GM23338 (cell line): ENCODE results near the gene OCEL1. TPM values are rescaled to one million over a fixed set of nuclear protein-coding genes. Genes with fewer than 3 reads are reported as not detected.

Experiments
- ATAC-seq: fragments of 200-7000 bp; cut with Tn5 transposase; 3 replicates; pipeline ENCODE4 v1.9.1; 2020
- DNase-seq: peaks from one replicate; pipeline ENCODE4 v3.0.0-alpha.2; 2015; ENCODE audit warnings: low spot score
- H2AFZ ChIP-seq: fragments of 200-600 bp; sonication (generic); 2 replicates; pipeline ENCODE4 v1.8.0; 2016; ENCODE audit warnings: antibody characterized with exemption, mild to moderate bottlenecking, moderate library complexity
- H3F3A ChIP-seq: fragments of 200-600 bp; sonication (generic); replicated peaks from 2 replicates; pipeline ENCODE4 v1.8.0; 2017; ENCODE audit warnings: antibody characterized with exemption, mixed run types, low read depth
- H3K27ac ChIP-seq: fragments of 200-600 bp; sonication (generic); 2 replicates; pipeline ENCODE4 v1.6.1; 2016; ENCODE audit warnings: low read depth
- H3K27me3 ChIP-seq: fragments of 200-600 bp; sonication (generic); 2 replicates; pipeline ENCODE4 v1.8.0; 2016; ENCODE audit warnings: mild to moderate bottlenecking, mixed run types, moderate library complexity; ENCODE audit not compliant: insufficient read depth
- H3K36me3 ChIP-seq: fragments of 200-600 bp; sonication (generic); 2 replicates; pipeline ENCODE4 v1.8.0; 2016; ENCODE audit warnings: mild to moderate bottlenecking; ENCODE audit not compliant: insufficient read depth
- H3K4me1 ChIP-seq: fragments of 200-600 bp; sonication (generic); 2 replicates; pipeline ENCODE4 v1.8.0; 2016; ENCODE audit warnings: mild to moderate bottlenecking, moderate library complexity; ENCODE audit not compliant: insufficient read depth
- H3K4me2 ChIP-seq: fragments of 200-600 bp; sonication (generic); 2 replicates; pipeline ENCODE4 v1.7.1; 2017; ENCODE audit warnings: mixed run types
- H3K4me3 ChIP-seq: fragments of 200-600 bp; sonication (generic); 2 replicates; pipeline ENCODE4 v1.6.1; 2016; ENCODE audit warnings: mixed run types
- H3K79me2 ChIP-seq: fragments of 200-600 bp; sonication (generic); replicated peaks from 2 replicates; pipeline ENCODE4 v1.8.0; 2017; ENCODE audit warnings: mild to moderate bottlenecking; ENCODE audit not compliant: insufficient read depth
- H3K9me2 ChIP-seq: fragments of 200-600 bp; sonication (generic); 2 replicates; pipeline ENCODE4 v1.8.0; 2017; ENCODE audit not compliant: insufficient read depth
- H4K20me1 ChIP-seq: fragments of 200-600 bp; sonication (generic); replicated peaks from 2 replicates; pipeline ENCODE4 v1.8.0; 2017; ENCODE audit warnings: mild to moderate bottlenecking; ENCODE audit not compliant: insufficient read depth
- H3K27ac Mint-ChIP-seq: 2 replicates; pipeline ENCODE4 v1.8.0; 2020; ENCODE audit warnings: inconsistent platforms, mild to moderate bottlenecking, moderate library complexity, mixed read lengths
- H3K27me3 Mint-ChIP-seq: 3 replicates; pipeline ENCODE4 v1.8.0; 2022; ENCODE audit warnings: low read depth, mild to moderate bottlenecking, moderate library complexity, mixed read lengths, inconsistent platforms; ENCODE audit not compliant: insufficient read depth, poor library complexity
- H3K36me3 Mint-ChIP-seq: 3 replicates; pipeline ENCODE4 v1.8.0; 2021; ENCODE audit warnings: low read depth, mild to moderate bottlenecking, inconsistent platforms, moderate library complexity, mixed read lengths
- H3K4me1 Mint-ChIP-seq: 3 replicates; pipeline ENCODE4 v1.8.0; 2020; ENCODE audit warnings: mild to moderate bottlenecking, inconsistent platforms, mixed read lengths
- H3K4me3 Mint-ChIP-seq: 3 replicates; pipeline ENCODE4 v1.8.0; 2021; ENCODE audit warnings: moderate library complexity, mild to moderate bottlenecking, inconsistent platforms, mixed read lengths
- H3K9me3 Mint-ChIP-seq: 3 replicates; pipeline ENCODE4 v1.8.0; 2020; ENCODE audit warnings: moderate library complexity, mild to moderate bottlenecking, inconsistent platforms, mixed read lengths
- EZH2 ChIP-seq: fragments of 200-600 bp; sonication (generic); IDR thresholded peaks from one replicate; pipeline ENCODE4 v1.8.0; 2017; ENCODE audit warnings: antibody characterized with exemption, mild to moderate bottlenecking, low read depth; ENCODE audit not compliant: unreplicated experiment
- NANOG ChIP-seq: IDR thresholded peaks from 2 replicates; pipeline ENCODE4 v1.6.1; 2016; ENCODE audit warnings: antibody characterized with exemption, borderline replicate concordance
- ZNF114 ChIP-seq: fragments of 250-450 bp; sonication (Bioruptor Pico); IDR thresholded peaks from 2 replicates; pipeline ENCODE4 v1.5.0; 2020; ENCODE audit warnings: mild to moderate bottlenecking, moderate library complexity
- polyA plus RNA-seq: library from polyadenylated mRNA; unstranded; fragments of >200 nt; fragmentation: Nextera tagmentation; extraction: Ambion mirVana; gene quantifications from 2 replicates; pipeline ENCODE4 v1.2.1, GENCODE V29; 2016
- total RNA-seq: library from RNA; depleted of rRNA; stranded (reverse); fragments of >200 nt; shearing (Covaris generic); gene quantifications from 2 replicates; pipeline ENCODE4 v1.2.3, GENCODE V29; 2014
- TF ChIP-seq, protein P1 (sequence below): fragments of 250-450 bp; sonication (Bioruptor Pico); IDR thresholded peaks from 2 replicates; pipeline ENCODE4 v1.5.0; 2020; ENCODE audit warnings: mild to moderate bottlenecking, moderate library complexity
- TF ChIP-seq, protein P2 (sequence below): IDR thresholded peaks from 2 replicates; pipeline ENCODE4 v1.6.1; 2016; ENCODE audit warnings: antibody characterized with exemption
- TF ChIP-seq, protein P3 (sequence below): IDR thresholded peaks from one replicate; pipeline ENCODE4 v1.6.1; 2018; ENCODE audit warnings: antibody characterized with exemption; ENCODE audit not compliant: unreplicated experiment

OCEL1 gene
- total and polyA plus RNA-seq, 2 experiments from 2014 or later, result 12.7 to 47.4 TPM

DNA sequence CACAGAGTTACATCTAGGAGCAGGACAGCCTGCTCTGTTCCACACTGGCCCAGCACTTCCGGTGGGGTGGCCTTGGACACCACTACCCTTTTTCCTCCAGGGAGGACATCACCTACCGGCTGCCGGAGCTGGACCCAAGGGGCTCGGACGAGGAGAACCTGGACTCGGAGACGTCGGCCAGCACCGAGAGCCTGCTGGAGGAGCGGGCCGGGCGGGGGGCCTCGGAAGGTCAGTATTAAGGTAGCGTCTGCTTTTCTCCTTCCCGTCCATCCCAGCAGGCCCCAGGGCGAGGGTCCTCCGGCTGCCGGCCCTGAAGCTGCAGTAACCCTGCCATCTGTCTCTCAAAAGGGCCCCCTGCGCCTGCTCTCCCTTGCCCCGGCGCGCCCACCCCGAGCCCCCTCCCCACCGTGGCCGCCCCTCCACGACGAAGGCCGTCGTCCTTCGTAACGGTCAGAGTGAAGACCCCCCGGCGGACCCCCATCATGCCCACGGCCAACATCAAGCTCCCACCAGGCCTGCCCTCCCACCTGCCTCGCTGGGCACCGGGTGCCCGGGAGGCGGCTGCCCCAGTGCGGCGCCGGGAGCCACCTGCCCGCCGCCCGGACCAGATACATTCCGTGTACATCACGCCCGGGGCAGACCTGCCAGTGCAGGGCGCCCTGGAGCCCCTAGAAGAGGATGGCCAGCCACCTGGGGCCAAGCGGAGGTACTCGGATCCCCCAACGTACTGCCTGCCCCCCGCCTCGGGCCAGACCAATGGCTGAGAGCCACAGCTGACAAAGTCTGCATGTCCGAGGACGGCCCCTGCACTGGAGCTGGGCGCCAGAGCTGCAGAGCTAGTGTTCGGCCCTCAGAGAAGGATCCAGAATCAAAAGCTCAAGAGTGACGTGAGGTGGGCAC is 14.2 kb upstream of the OCEL1 start (continued):
- TF ChIP-seq, protein P1, sequence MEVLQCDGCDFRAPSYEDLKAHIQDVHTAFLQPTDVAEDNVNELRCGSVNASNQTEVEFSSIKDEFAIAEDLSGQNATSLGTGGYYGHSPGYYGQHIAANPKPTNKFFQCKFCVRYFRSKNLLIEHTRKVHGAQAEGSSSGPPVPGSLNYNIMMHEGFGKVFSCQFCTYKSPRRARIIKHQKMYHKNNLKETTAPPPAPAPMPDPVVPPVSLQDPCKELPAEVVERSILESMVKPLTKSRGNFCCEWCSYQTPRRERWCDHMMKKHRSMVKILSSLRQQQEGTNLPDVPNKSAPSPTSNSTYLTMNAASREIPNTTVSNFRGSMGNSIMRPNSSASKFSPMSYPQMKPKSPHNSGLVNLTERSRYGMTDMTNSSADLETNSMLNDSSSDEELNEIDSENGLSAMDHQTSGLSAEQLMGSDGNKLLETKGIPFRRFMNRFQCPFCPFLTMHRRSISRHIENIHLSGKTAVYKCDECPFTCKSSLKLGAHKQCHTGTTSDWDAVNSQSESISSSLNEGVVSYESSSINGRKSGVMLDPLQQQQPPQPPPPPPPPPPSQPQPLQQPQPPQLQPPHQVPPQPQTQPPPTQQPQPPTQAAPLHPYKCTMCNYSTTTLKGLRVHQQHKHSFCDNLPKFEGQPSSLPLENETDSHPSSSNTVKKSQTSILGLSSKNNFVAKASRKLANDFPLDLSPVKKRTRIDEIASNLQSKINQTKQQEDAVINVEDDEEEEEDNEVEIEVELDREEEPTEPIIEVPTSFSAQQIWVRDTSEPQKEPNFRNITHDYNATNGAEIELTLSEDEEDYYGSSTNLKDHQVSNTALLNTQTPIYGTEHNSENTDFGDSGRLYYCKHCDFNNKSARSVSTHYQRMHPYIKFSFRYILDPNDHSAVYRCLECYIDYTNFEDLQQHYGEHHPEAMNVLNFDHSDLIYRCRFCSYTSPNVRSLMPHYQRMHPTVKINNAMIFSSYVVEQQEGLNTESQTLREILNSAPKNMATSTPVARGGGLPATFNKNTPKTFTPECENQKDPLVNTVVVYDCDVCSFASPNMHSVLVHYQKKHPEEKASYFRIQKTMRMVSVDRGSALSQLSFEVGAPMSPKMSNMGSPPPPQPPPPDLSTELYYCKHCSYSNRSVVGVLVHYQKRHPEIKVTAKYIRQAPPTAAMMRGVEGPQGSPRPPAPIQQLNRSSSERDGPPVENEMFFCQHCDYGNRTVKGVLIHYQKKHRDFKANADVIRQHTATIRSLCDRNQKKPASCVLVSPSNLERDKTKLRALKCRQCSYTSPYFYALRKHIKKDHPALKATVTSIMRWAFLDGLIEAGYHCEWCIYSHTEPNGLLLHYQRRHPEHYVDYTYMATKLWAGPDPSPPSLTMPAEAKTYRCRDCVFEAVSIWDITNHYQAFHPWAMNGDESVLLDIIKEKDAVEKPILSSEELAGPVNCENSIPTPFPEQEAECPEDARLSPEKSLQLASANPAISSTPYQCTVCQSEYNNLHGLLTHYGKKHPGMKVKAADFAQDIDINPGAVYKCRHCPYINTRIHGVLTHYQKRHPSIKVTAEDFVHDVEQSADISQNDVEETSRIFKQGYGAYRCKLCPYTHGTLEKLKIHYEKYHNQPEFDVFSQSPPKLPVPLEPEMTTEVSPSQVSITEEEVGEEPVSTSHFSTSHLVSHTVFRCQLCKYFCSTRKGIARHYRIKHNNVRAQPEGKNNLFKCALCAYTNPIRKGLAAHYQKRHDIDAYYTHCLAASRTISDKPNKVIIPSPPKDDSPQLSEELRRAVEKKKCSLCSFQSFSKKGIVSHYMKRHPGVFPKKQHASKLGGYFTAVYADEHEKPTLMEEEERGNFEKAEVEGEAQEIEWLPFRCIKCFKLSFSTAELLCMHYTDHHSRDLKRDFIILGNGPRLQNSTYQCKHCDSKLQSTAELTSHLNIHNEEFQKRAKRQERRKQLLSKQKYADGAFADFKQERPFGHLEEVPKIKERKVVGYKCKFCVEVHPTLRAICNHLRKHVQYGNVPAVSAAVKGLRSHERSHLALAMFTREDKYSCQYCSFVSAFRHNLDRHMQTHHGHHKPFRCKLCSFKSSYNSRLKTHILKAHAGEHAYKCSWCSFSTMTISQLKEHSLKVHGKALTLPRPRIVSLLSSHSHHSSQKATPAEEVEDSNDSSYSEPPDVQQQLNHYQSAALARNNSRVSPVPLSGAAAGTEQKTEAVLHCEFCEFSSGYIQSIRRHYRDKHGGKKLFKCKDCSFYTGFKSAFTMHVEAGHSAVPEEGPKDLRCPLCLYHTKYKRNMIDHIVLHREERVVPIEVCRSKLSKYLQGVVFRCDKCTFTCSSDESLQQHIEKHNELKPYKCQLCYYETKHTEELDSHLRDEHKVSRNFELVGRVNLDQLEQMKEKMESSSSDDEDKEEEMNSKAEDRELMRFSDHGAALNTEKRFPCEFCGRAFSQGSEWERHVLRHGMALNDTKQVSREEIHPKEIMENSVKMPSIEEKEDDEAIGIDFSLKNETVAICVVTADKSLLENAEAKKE, result no peak

DNA sequence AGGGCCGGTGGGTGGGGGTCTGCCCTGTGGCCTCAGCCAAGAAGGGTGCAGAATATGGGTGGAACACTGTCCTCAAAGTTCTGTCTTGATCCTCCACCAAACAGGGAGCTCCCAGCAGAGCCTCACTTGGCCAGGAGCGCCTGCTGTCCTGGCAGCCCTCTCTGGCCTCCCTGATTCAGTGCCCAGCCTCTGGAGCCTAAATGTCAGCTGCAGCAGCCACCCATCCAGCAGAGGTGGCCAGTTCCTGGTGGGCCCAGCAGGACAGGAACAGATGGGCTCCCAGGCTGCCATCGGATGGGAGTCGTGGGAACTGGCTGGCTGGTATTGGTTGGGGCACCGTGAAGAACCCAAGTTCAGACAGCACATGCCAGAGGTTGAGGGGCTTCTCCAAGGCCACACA is 12.7 kb upstream of the OCEL1 start:
- H4K20me1 ChIP-seq, result no peaks in the 10 kb centered on the region
- Mint-ChIP-seq H3K36me3 (peaks cover 39% of the 10 kb centered on the region), H3K4me1 (peaks cover 21% of the 10 kb centered on the region), H3K27ac (no peak overlapping the region), H3K9me3 (no peaks in the 10 kb centered on the region; the same call in 2 of the 3 replicates), H3K27me3 (peaks cover 24% of the 10 kb centered on the region), H3K4me3 (no peak overlapping the region)
- H3K4me3 ChIP-seq, result no peak overlapping the region
- ATAC-seq (no peak), DNase-seq (no peak)
- H3K4me2 ChIP-seq, result no peak overlapping the region
- H3F3A ChIP-seq, result peaks cover 23% of the 10 kb centered on the region
- no peaks in the 10 kb centered on the region for H3K9me2 ChIP-seq
- H2AFZ ChIP-seq, result no peak overlapping the region
- no peak overlapping the region for H3K27ac ChIP-seq
- TF ChIP-seq EZH2, result no peak
- TF ChIP-seq, protein P2, sequence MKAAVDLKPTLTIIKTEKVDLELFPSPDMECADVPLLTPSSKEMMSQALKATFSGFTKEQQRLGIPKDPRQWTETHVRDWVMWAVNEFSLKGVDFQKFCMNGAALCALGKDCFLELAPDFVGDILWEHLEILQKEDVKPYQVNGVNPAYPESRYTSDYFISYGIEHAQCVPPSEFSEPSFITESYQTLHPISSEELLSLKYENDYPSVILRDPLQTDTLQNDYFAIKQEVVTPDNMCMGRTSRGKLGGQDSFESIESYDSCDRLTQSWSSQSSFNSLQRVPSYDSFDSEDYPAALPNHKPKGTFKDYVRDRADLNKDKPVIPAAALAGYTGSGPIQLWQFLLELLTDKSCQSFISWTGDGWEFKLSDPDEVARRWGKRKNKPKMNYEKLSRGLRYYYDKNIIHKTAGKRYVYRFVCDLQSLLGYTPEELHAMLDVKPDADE, result no peak
- TF ChIP-seq, protein P3, sequence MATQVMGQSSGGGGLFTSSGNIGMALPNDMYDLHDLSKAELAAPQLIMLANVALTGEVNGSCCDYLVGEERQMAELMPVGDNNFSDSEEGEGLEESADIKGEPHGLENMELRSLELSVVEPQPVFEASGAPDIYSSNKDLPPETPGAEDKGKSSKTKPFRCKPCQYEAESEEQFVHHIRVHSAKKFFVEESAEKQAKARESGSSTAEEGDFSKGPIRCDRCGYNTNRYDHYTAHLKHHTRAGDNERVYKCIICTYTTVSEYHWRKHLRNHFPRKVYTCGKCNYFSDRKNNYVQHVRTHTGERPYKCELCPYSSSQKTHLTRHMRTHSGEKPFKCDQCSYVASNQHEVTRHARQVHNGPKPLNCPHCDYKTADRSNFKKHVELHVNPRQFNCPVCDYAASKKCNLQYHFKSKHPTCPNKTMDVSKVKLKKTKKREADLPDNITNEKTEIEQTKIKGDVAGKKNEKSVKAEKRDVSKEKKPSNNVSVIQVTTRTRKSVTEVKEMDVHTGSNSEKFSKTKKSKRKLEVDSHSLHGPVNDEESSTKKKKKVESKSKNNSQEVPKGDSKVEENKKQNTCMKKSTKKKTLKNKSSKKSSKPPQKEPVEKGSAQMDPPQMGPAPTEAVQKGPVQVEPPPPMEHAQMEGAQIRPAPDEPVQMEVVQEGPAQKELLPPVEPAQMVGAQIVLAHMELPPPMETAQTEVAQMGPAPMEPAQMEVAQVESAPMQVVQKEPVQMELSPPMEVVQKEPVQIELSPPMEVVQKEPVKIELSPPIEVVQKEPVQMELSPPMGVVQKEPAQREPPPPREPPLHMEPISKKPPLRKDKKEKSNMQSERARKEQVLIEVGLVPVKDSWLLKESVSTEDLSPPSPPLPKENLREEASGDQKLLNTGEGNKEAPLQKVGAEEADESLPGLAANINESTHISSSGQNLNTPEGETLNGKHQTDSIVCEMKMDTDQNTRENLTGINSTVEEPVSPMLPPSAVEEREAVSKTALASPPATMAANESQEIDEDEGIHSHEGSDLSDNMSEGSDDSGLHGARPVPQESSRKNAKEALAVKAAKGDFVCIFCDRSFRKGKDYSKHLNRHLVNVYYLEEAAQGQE, result no peak
- no peak for TF ChIP-seq ZNF114 (CRISPR knock-in tag)
- no peak for TF ChIP-seq NANOG
- no peaks in the 10 kb centered on the region for H3K79me2 ChIP-seq
- H3K4me1 ChIP-seq, result peaks cover 9% of the 10 kb centered on the region
- no peaks in the 10 kb centered on the region for H3K27me3 ChIP-seq
- peaks cover 5% of the 10 kb centered on the region; the same call in 1 of the 2 replicates for H3K36me3 ChIP-seq
